CD14-positive monocyte (primary cell): ENCODE measurements around the gene RTRAF. TPM values are rescaled to one million over a fixed set of nuclear protein-coding genes. Genes with fewer than 3 reads are reported as not detected.

ENCODE experiments used
- DNase-seq, 3 donors: peaks; one replicate each; pipeline ENCODE4 v3.0.0-alpha.2; 2011 to 2022
- H2AFZ ChIP-seq: 2 replicates; pipeline ENCODE4 v1.6.0; 2012; ENCODE audit warnings: mild to moderate bottlenecking, low read depth, low read length, inconsistent platforms; ENCODE audit not compliant: insufficient read depth, poor library complexity, severe bottlenecking
- H3K27ac ChIP-seq, 2 donors: 1 replicate in 1 of 2; 2 replicates in 1 of 2; pipeline ENCODE4 v1.5.1; 2012 to 2013; ENCODE audit warnings: low read length in 2 of 2, control low read depth in 1 of 2, inconsistent platforms in 1 of 2, low read depth in 1 of 2, mild to moderate bottlenecking in 1 of 2
- H3K27me3 ChIP-seq, 2 donors: one replicate each; pipeline versions ENCODE4 v1.6.0 to v1.6.1; 2011 to 2013; ENCODE audit warnings: low read length in 2 of 2; ENCODE audit not compliant: control insufficient read depth in 2 of 2, insufficient read depth in 2 of 2
- H3K36me3 ChIP-seq, 2 donors: replicated peaks in 1 of 2; 1 replicate in 1 of 2; 2 replicates in 1 of 2; pipeline versions ENCODE4 v1.5.1 to v1.6.1; 2012 to 2013; ENCODE audit warnings: low read length in 2 of 2, control low read depth in 1 of 2, inconsistent platforms in 1 of 2, mild to moderate bottlenecking in 1 of 2; ENCODE audit not compliant: insufficient read depth in 2 of 2, control insufficient read depth in 1 of 2
- H3K4me1 ChIP-seq, 2 donors: 1 replicate in 1 of 2; 2 replicates in 1 of 2; pipeline versions ENCODE4 v1.5.1 to v1.6.1; 2012 to 2013; ENCODE audit warnings: low read length in 2 of 2, control low read depth in 1 of 2, inconsistent platforms in 1 of 2, mild to moderate bottlenecking in 1 of 2, moderate library complexity in 1 of 2; ENCODE audit not compliant: insufficient read depth in 2 of 2, control insufficient read depth in 1 of 2
- H3K4me2 ChIP-seq: replicated peaks from 2 replicates; pipeline ENCODE3; 2012; ENCODE audit warnings: low read length, moderate library complexity, mild to moderate bottlenecking; ENCODE audit not compliant: poor library complexity, severe bottlenecking; ENCODE audit errors: extremely low read depth
- H3K4me3 ChIP-seq, 3 experiments: fragments of 200-600 bp in 1 of 3; sonication (generic) in 1 of 3; replicated peaks in 1 of 3; 1 replicate in 2 of 3; 2 replicates in 1 of 3; pipeline ENCODE4 v1.5.1; 2011 to 2013; ENCODE audit warnings: low read length in 3 of 3, mild to moderate bottlenecking in 3 of 3, control low read depth in 2 of 3, low read depth in 2 of 3, inconsistent platforms in 1 of 3, moderate library complexity in 1 of 3
- H3K79me2 ChIP-seq: 2 replicates; pipeline ENCODE4 v1.6.0; 2012; ENCODE audit warnings: mild to moderate bottlenecking, control low read depth, inconsistent platforms, low read length, moderate library complexity; ENCODE audit not compliant: insufficient read depth
- H3K9ac ChIP-seq: 2 replicates; pipeline ENCODE4 v1.6.0; 2017; ENCODE audit warnings: low read length, mild to moderate bottlenecking; ENCODE audit not compliant: insufficient read depth, poor library complexity, severe bottlenecking
- H3K9me3 ChIP-seq, 2 donors: replicated peaks in 1 of 2; 1 replicate in 1 of 2; 2 replicates in 1 of 2; pipeline versions ENCODE4 v1.5.1 to v1.6.1; 2012 to 2013; ENCODE audit warnings: low read length in 2 of 2, control low read depth in 1 of 2; ENCODE audit not compliant: control insufficient read depth in 1 of 2, insufficient read depth in 1 of 2
- H4K20me1 ChIP-seq: 2 replicates; pipeline ENCODE4 v1.6.0; 2012; ENCODE audit warnings: mild to moderate bottlenecking, low read length, control low read depth, moderate library complexity; ENCODE audit not compliant: insufficient read depth
- H3K27ac Mint-ChIP-seq, 7 donors: one replicate each; pipeline ENCODE4 v1.8.0; 2020; ENCODE audit warnings: mild to moderate bottlenecking in 7 of 7, mixed read lengths in 7 of 7, moderate library complexity in 6 of 7, inconsistent platforms in 2 of 7
- H3K27me3 Mint-ChIP-seq, 3 donors: one replicate each; pipeline ENCODE4 v1.8.0; 2021 to 2022; ENCODE audit warnings: low read depth in 3 of 3, mild to moderate bottlenecking in 3 of 3, mixed read lengths in 3 of 3, moderate library complexity in 3 of 3, inconsistent platforms in 1 of 3
- H3K36me3 Mint-ChIP-seq, 2 donors: one replicate each; pipeline ENCODE4 v1.8.0; 2020; ENCODE audit warnings: mixed read lengths in 2 of 2, inconsistent platforms in 1 of 2, mild to moderate bottlenecking in 1 of 2
- H3K4me1 Mint-ChIP-seq: one replicate; pipeline ENCODE4 v1.8.0; 2020; ENCODE audit warnings: mild to moderate bottlenecking, mixed read lengths
- H3K4me3 Mint-ChIP-seq, 2 donors: one replicate each; pipeline ENCODE4 v1.8.0; 2020; ENCODE audit warnings: mild to moderate bottlenecking in 2 of 2, mixed read lengths in 2 of 2, moderate library complexity in 1 of 2
- H3K9me3 Mint-ChIP-seq, 7 donors: one replicate each; pipeline ENCODE4 v1.8.0; 2020 to 2022; ENCODE audit warnings: mixed read lengths in 7 of 7, mild to moderate bottlenecking in 6 of 7, moderate library complexity in 6 of 7, inconsistent platforms in 2 of 7
- CTCF ChIP-seq: fragments of 200-600 bp; IDR thresholded peaks from one replicate; pipeline ENCODE4 v1.8.0; 2022; ENCODE audit warnings: antibody characterized with exemption, mild to moderate bottlenecking
- WGBS: methylation state at CpG from one replicate; pipeline ENCODE4 v1.1.5; 2013; ENCODE audit warnings: missing lambda C conversion rate; ENCODE audit not compliant: insufficient coverage; 5-methylcytosine and 5-hydroxymethylcytosine counted together
- intact Hi-C, 2 donors: fragments of 100-400 bp; cut with micrococcal nuclease; formaldehyde crosslinking; loops; one replicate each; pipeline versions ENCODE4 v1.15.0 to v1.15.1; 2023
- polyA plus RNA-seq, 3 donors: library from polyadenylated mRNA; depleted of rRNA in 1 of 3; unstranded in 2 of 3; stranded (reverse) in 1 of 3; fragments of 300-500 nt in 2 of 3; fragments of >200 nt in 1 of 3; fragmentation: Illumina TruSeq in 2 of 3; gene quantifications; 1 replicate in 2 of 3; 2 replicates in 1 of 3; pipeline ENCODE4 v1.2.3, GENCODE V29; 2012 to 2021

RTRAF gene
- polyA plus RNA-seq, 3 donors = 51.6 to 152 (median 149) TPM

GRCh38 chr14:52006361-52006760 is 17.0 kb downstream of the RTRAF start:
- H2AFZ ChIP-seq = no peak overlapping the region
- H3K36me3 Mint-ChIP-seq = peaks cover 89 to 90% of the 10 kb centered on the region in 2 donors

DNA sequence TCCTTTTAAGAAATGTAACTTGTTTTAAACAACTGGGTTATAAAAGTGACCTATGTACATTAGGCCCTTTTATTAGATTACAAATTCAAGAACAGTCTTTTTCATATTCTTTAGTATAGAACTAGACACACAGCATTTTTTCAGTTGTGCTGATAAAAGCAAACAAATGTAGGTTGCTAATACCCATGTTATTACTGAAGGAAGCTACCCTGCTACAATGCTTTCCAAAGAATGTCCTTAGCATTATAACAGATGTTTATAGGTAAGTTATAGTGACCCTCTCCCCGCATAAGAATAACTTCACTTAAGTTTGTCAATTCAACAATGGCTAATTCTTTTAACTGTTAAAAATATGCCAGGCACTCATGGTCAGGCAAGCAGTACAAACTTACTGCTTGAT is 17.9 kb downstream of the RTRAF start:
- no peak overlapping the region for H3K9ac ChIP-seq
- Mint-ChIP-seq H3K27ac (no peak overlapping the region), H3K36me3 (peaks cover 85 to 88% of the 10 kb centered on the region in 2 donors), H3K4me1 (no peaks in the 10 kb centered on the region), H3K27me3 (no peaks in the 10 kb centered on the region), H3K4me3 (no peak overlapping the region), H3K9me3 (no peaks in the 10 kb centered on the region)
- no CpG with 5 or more reads among the region's 1 CpG for WGBS
- TF ChIP-seq CTCF = no peak
- no peaks in the 10 kb centered on the region for H4K20me1 ChIP-seq
- no peak overlapping the region for H2AFZ ChIP-seq
- intact Hi-C loops = no loop called here
- H3K9me3 ChIP-seq = no peaks in the 10 kb centered on the region
- no peaks in the 10 kb centered on the region for H3K4me1 ChIP-seq
- DNase-seq = no peak
- H3K4me3 ChIP-seq = no peak overlapping the region
- H3K27me3 ChIP-seq = no peaks in the 10 kb centered on the region
- H3K36me3 ChIP-seq = peaks cover 95 to 97% of the 10 kb centered on the region in 2 donors
- no peak overlapping the region for H3K27ac ChIP-seq
- no peaks in the 10 kb centered on the region for H3K79me2 ChIP-seq
- H3K4me2 ChIP-seq = no peak overlapping the region

More at GRCh38 chr14:52006361-52006760, 17.0 kb downstream of the RTRAF start:
- intact Hi-C loops = no loop called here
- H3K9me3 ChIP-seq = no peaks in the 10 kb centered on the region
- no peak for TF ChIP-seq CTCF
- Mint-ChIP-seq H3K4me1 (no peaks in the 10 kb centered on the region), H3K27ac (no peak overlapping the region), H3K9me3 (no peaks in the 10 kb centered on the region), H3K4me3 (no peak overlapping the region), H3K27me3 (no peaks in the 10 kb centered on the region)
- no peaks in the 10 kb centered on the region for H3K79me2 ChIP-seq
- no peak overlapping the region for H3K27ac ChIP-seq
- no peak overlapping the region for H3K4me2 ChIP-seq
- H3K36me3 ChIP-seq = peaks cover 100% of the 10 kb centered on the region in 2 donors
- H3K27me3 ChIP-seq = no peaks in the 10 kb centered on the region
- H3K4me3 ChIP-seq = no peak overlapping the region
- WGBS = no CpG with 5 or more reads among the region's 3 CpGs
- no peak overlapping the region for H3K9ac ChIP-seq
- no peaks in the 10 kb centered on the region for H4K20me1 ChIP-seq
- H3K4me1 ChIP-seq = no peaks in the 10 kb centered on the region
- DNase-seq = no peak
